Left lung (tissue), 10 donors: ENCODE data around the gene FOXI1. TPM values are rescaled to one million over a fixed set of nuclear protein-coding genes. Genes with fewer than 3 reads are reported as not detected.
A peak's percentile ranks its signal among the peaks of the same experiment; 100 is the strongest.

Source experiments
- ATAC-seq: fragments of 200-7000 bp; cut with Tn5 transposase; one replicate; pipeline ENCODE4 v1.9.1; 2020; ENCODE audit warnings: moderate library complexity
- DNase-seq, 4 donors: peaks; one replicate each; pipeline ENCODE4 v3.0.0-alpha.2; 2013 to 2020
- H3K27ac ChIP-seq, 2 donors: fragments of 200-600 bp; sonication (generic) in 1 of 2; one replicate each; pipeline versions ENCODE4 v1.5.0 to v1.8.0; 2020 to 2021
- H3K27me3 ChIP-seq, 2 donors: fragments of 200-600 bp; sonication (generic) in 1 of 2; one replicate each; pipeline versions ENCODE4 v1.5.0 to v1.8.0; 2020 to 2021
- H3K36me3 ChIP-seq, 2 donors: fragments of 200-600 bp; sonication (generic) in 1 of 2; one replicate each; pipeline versions ENCODE4 v1.5.0 to v1.8.0; 2020 to 2021
- H3K4me1 ChIP-seq, 2 donors: fragments of 200-600 bp; one replicate each; pipeline ENCODE4 v1.8.0; 2021
- H3K4me3 ChIP-seq, 2 donors: fragments of 200-600 bp; sonication (generic) in 1 of 2; one replicate each; pipeline versions ENCODE4 v1.5.0 to v1.8.0; 2020 to 2021; ENCODE audit warnings: mild to moderate bottlenecking in 1 of 2
- H3K9me3 ChIP-seq, 2 donors: fragments of 200-600 bp; sonication (generic) in 1 of 2; one replicate each; pipeline versions ENCODE4 v1.5.0 to v1.8.0; 2020 to 2021
- CTCF ChIP-seq, 2 donors: fragments of 200-600 bp; sonication (generic) in 1 of 2; IDR thresholded peaks; one replicate each; pipeline versions ENCODE4 v1.5.0 to v1.8.0; 2021; ENCODE audit warnings: antibody characterized with exemption in 2 of 2
- intact Hi-C, 2 donors: fragments of 100-400 bp; cut with DNase I; formaldehyde crosslinking; loops; one replicate each; pipeline versions ENCODE4 v1.11.2 to v1.14.2; 2022
- polyA plus RNA-seq, 6 donors: library from polyadenylated mRNA; unstranded; fragments of 120-200 nt; gene quantifications; one replicate each; pipeline ENCODE4 v1.2.1, GENCODE V29; 2013; ENCODE audit not compliant: insufficient read length in 6 of 6
- total RNA-seq, 2 donors: library from RNA; stranded (reverse); fragmentation: NEBNext Ultra II Directional; extraction: Animal tissue kit (Norgen Biotek cat#: 25700); gene quantifications; one replicate each; pipeline ENCODE4 v1.2.1, GENCODE V29; 2021
- donor health status: DM: no; HTN: yes; CAD: no.
- donor health status: DM: no; HTN: no; CAD: no.

FOXI1 gene
- total and polyA plus RNA-seq, 8 donors = 0.07 to 0.09 TPM; not detected in 6

GRCh38 chr5:170112876-170113521 lies 7.3 kb downstream of the FOXI1 start:
- H3K36me3 ChIP-seq = no peaks in the 10 kb centered on the region
- peaks cover 0 to 9% of the 10 kb centered on the region in 2 donors for H3K4me1 ChIP-seq
- TF ChIP-seq CTCF (IDR thresholded peaks at IDR 0.05) = no peak
- intact Hi-C loops = no loop called here
- H3K27ac ChIP-seq = peak overlapping the region in 1 of 2 donors; percentile 64
- no peak overlapping the region for H3K4me3 ChIP-seq
- H3K27me3 ChIP-seq = no peaks in the 10 kb centered on the region
- H3K9me3 ChIP-seq = peaks cover 0 to 2% of the 10 kb centered on the region in 2 donors
- no peak for DNase-seq
- no peak for ATAC-seq

- ATAC-seq = no peak
- peak overlapping the region in 1 of 2 donors; percentile 64 for H3K27ac ChIP-seq
- H3K4me1 ChIP-seq = peaks cover 0 to 9% of the 10 kb centered on the region in 2 donors
- DNase-seq = no peak
- H3K36me3 ChIP-seq = no peaks in the 10 kb centered on the region
- H3K9me3 ChIP-seq = peaks cover 0 to 2% of the 10 kb centered on the region in 2 donors
- no peaks in the 10 kb centered on the region for H3K27me3 ChIP-seq
- TF ChIP-seq CTCF (IDR thresholded peaks at IDR 0.05) = no peak
- intact Hi-C loops = no loop called here
- no peak overlapping the region for H3K4me3 ChIP-seq
Measured at GRCh38 chr5:170113522-170113900, 7.8 kb downstream of the FOXI1 start.

GRCh38 chr5:170114271-170114670 lies 8.6 kb downstream of the FOXI1 start:
- H3K27ac ChIP-seq = no peak overlapping the region
- no peak for TF ChIP-seq CTCF (IDR thresholded peaks at IDR 0.05)
- H3K9me3 ChIP-seq = peaks cover 0 to 2% of the 10 kb centered on the region in 2 donors
- DNase-seq (no peak), ATAC-seq (no peak)
- intact Hi-C loops = no loop called here
- no peak overlapping the region for H3K4me3 ChIP-seq
- peaks cover 0 to 9% of the 10 kb centered on the region in 2 donors for H3K4me1 ChIP-seq
- H3K36me3 ChIP-seq = no peaks in the 10 kb centered on the region
- H3K27me3 ChIP-seq = no peaks in the 10 kb centered on the region

- no peaks in the 10 kb centered on the region for H3K27me3 ChIP-seq
- H3K4me1 ChIP-seq = peaks cover 0 to 9% of the 10 kb centered on the region in 2 donors
- intact Hi-C loops = no loop called here
- H3K36me3 ChIP-seq = no peaks in the 10 kb centered on the region
- peaks cover 0 to 2% of the 10 kb centered on the region in 2 donors for H3K9me3 ChIP-seq
- no peak overlapping the region for H3K27ac ChIP-seq
- ATAC-seq (no peak), DNase-seq (no peak)
- no peak overlapping the region for H3K4me3 ChIP-seq
- TF ChIP-seq CTCF (IDR thresholded peaks at IDR 0.05) = no peak
Measured at GRCh38 chr5:170115925-170116324, 10.2 kb downstream of the FOXI1 start.

- Histone ChIP-seq H3K4me3 (no peak overlapping the region), H3K27me3 (no peaks in the 10 kb centered on the region), H3K36me3 (no peaks in the 10 kb centered on the region), H3K9me3 (peaks cover 0 to 2% of the 10 kb centered on the region in 2 donors), H3K27ac (no peak overlapping the region), H3K4me1 (peaks cover 0 to 7% of the 10 kb centered on the region in 2 donors)
- ATAC-seq (no peak), DNase-seq (no peak)
- TF ChIP-seq CTCF (IDR thresholded peaks at IDR 0.05) = no peak
- intact Hi-C loops = no loop called here
Measured at GRCh38 chr5:170117736-170118135, 12.0 kb downstream of the FOXI1 start.
